NCI-H2171 (cell line): Measurements from ENCODE around the gene CYSTM1.

Source experiments
- DNase-seq: peaks from one replicate; lab custom pipeline; 2025; lab: John Stamatoyannopoulos, UW

Gene CYSTM1

DNA sequence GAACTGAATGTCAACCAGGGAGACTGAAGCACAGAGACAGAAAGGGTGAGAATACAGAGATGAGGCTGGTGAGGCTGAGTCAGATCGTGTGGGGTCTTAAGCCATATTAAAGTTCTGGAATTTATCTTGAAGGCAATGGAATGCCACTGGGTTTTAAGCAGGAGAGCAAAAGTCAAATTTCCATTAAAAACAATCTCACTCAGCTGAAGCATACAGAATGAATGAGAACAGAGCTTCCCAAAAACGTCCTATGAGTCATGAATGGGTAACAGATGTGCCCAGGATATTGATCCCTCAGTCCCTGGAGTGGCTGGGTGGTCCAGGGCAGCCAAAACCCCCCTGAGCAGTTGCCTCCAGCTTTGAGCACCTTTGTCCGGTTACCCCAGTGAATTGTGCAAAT is 83.0 kb downstream of the CYSTM1 start:
- no peak for DNase-seq

DNA sequence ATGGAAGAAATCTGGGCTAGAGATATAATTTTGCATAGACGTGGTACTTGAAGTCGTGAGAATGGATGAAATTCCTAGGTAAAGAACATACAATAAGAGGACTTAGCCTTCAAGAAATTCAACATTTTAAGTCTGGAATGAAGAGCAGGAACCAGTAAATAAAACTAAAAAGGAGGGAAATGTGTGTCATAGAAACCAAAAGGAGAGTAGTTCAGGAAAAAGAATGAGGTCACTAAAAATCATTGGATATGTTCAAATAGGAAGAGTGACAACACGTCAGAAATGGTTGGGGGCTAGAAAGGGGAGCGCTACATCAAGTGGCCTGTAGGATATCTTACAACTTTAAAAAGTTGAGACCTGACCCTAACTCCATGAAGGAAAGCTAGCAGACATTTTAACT is 83.9 kb downstream of the CYSTM1 start:
- no peak for DNase-seq

GRCh38 chr5:140259500-140259899 is 84.5 kb downstream of the CYSTM1 start:
- no peak for DNase-seq

- no peak for DNase-seq
Observed at GRCh38 chr5:140260089-140260656, 85.2 kb downstream of the CYSTM1 start.

GRCh38 chr5:140261403-140262171 is 86.6 kb downstream of the CYSTM1 start:
- no peak for DNase-seq

DNA sequence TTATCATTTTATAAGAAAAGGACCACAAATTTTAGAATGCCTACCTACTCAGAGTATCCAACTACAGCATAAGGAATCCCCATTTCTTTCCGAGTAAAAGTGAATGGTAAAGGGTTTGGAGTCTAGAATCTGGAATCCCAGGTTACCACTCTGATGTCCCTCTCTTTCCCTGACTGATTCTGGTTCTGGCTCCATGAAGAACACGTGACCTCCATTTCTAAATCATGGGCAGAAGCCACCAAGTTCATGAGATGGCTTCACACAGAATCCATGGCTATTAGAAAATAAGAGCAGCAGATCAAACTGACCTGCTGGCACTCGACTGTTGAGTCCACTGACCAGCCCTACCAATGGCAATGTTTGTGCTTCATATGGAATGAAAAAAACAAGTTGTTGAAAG is 87.2 kb downstream of the CYSTM1 start:
- no peak for DNase-seq

- DNase-seq, result no peak
Observed at GRCh38 chr5:140262839-140263238, 87.9 kb downstream of the CYSTM1 start.

GRCh38 chr5:140265845-140266244 is 90.9 kb downstream of the CYSTM1 start:
- DNase-seq, result no peak

DNA sequence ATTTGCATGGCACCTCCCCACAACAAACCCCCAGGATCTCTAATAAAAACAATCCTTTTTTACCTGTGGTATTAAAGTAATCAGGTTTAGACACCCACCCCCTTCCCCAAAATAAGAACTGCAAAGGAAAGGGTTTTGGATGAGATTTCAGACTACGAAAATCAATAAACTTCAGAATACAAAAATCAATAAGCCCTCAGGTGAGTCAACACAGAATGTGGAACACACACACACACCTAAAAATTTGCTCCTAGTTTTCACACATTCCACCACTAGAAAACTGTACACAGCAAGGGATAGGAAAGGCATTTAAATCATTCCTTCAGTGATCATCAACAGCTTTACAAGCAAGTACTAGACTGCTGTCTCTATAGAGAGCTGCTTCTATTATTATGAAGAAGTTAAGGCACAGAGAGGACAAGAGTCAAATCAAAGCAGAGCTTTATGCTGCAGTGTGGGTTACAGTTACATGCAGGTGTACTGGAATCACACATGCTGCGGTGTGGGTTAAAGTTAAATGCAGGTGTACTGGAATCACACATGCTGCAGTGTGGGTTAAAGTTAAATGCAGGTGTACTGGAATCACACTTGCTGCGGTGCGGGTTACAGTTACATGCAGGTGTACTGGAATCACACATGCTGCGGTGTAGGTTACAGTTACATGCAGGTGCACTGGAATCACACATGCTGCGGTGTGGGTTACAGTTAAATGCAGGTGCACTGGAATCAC is 91.6 kb downstream of the CYSTM1 start:
- no peak for DNase-seq

DNA sequence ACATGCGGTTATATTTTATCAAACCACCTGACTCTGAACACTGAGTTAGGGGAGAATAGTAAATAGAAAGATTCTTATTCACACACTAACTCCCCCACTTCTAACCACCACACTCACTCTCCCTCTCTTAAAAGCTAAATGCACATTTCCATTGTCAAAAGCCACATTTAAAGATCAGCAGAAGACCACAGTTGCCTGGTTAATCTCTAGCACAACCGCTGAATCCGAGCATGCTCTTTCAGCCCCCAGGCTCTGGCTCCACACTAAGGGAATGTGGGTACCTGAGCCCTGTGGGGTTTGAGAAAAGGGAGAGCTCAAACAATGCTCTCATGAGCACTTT is 92.2 kb downstream of the CYSTM1 start:
- DNase-seq, result no peak

- DNase-seq, result no peak
Observed at GRCh38 chr5:140267559-140268018, 92.6 kb downstream of the CYSTM1 start.

- no peak for DNase-seq
Observed at GRCh38 chr5:140270008-140270407, 95.0 kb downstream of the CYSTM1 start.

DNA sequence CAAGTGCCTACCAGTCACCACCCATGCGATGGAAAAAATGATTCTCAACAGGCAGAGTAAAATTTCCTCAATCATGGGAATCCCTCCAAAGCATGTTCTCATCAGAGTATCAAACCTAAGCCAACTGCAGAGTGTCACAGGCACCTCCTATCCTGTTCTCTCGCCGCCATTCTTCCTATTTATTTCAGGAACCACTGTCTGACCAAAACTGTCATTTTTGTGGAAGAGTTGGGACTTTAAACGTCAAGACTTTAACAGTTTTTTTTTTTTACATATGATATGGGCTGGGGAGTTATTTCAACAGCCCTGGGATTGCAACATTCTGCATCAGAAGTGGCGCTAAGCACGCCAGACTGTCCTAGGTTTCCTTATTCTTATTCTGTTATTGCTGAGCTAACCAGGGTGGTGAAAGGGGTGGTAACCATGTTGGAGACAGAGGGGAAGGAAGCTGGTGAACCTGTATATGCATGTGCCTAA is 98.5 kb downstream of the CYSTM1 start:
- DNase-seq, result no peak

DNA sequence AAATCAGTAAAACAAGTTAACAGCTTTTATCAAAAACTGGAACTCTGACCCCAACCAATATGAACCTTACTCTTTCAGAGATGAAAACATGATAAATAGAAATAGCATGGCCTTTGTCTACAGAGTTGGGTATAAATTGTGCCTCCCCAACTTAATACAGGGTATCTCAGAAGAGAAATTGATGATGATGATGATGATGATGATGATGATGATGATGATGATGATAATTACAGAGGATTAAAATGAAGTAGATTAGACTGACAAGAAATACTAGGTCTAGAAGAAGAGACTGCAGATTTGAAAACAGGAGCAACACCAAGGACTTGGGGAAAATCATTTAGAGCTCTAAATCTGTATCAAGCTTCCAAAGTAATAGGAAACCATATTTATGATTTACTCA is 100.8 kb downstream of the CYSTM1 start:
- DNase-seq, result no peak

GRCh38 chr5:140282266-140282665 is 107.3 kb downstream of the CYSTM1 start:
- DNase-seq, result no peak

DNA sequence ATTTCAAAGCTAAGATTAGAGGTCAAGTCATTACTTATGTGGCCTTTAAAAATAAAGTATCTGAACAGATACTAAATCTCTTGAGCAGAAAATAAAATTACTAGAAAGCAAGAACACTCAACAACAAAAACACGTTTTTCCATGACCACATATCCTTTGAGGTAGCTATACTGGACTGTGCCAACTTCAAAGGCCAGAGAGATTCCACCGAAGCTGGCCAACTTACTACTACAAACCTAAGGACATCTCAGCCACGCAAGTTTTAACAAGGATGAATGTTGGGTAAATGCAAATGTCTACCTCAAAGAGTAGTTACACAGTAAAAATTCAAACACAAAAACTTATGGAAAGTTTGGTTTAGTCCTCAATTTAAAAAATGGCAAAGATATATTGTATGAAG is 109.0 kb downstream of the CYSTM1 start:
- DNase-seq, result no peak

DNA sequence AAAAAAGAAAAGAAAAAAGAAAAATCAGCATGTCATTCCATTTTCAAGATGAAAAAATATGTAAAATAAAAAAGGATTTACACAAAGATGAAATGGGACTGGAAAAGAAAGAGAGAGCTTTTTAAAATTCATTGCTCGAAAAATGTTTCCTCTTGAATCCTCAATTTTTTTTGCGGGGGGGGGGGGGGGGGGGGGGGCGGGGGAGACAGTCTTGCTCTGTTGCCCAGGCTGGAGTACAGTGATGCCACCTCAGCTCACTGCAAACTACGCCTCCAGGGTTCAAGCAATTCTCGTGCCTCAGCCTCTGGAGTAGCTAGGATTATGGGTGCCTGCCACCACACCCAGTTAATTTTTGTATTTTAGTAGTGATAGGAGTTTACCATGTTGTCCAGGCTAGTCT is 111.4 kb downstream of the CYSTM1 start:
- no peak for DNase-seq

GRCh38 chr5:140287801-140288521 is 113.0 kb downstream of the CYSTM1 start:
- no peak for DNase-seq

- no peak for DNase-seq
Observed at GRCh38 chr5:140292212-140293036, 117.4 kb downstream of the CYSTM1 start.
